ENCODE results near the gene GAK.

The GAK gene

DNA sequence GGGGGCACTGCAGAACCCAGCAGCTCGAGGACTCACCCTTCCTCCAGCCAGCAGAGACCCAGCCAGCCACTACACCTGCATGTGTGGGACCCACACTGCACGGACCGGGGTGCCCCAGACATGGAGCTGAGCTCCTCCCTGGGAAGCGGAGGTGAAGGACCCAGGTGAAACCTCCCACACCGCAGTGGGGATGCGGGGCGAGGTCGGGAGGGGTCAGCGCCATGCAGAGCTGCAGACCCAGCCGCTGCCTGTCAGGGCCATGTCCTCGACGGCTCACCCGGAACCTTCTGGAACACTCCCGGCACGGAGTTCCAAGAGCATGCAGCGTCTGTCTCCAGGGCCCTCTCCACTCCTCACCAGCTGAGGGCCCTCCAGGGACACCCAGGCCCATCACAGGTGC is 42.6 kb downstream of the GAK start:
- no peak for TF ChIP-seq POLR2AphosphoS5 (IDR thresholded peaks at IDR 0.05; ENCODE audit: low read depth, low read length)
- no peak for TF ChIP-seq FOXP2 (optimal IDR thresholded peaks at IDR 0.05; ENCODE audit: borderline replicate concordance, extremely low read depth, extremely low read length, insufficient read depth)
- no peak for TF ChIP-seq SIN3A (IDR thresholded peaks at IDR 0.05; ENCODE audit: borderline replicate concordance, insufficient read depth, low read length)
- TF ChIP-seq TAF1 (IDR thresholded peaks at IDR 0.05; ENCODE audit: borderline replicate concordance, insufficient read depth, low read length), result no peak
- TF ChIP-seq, protein P1, sequence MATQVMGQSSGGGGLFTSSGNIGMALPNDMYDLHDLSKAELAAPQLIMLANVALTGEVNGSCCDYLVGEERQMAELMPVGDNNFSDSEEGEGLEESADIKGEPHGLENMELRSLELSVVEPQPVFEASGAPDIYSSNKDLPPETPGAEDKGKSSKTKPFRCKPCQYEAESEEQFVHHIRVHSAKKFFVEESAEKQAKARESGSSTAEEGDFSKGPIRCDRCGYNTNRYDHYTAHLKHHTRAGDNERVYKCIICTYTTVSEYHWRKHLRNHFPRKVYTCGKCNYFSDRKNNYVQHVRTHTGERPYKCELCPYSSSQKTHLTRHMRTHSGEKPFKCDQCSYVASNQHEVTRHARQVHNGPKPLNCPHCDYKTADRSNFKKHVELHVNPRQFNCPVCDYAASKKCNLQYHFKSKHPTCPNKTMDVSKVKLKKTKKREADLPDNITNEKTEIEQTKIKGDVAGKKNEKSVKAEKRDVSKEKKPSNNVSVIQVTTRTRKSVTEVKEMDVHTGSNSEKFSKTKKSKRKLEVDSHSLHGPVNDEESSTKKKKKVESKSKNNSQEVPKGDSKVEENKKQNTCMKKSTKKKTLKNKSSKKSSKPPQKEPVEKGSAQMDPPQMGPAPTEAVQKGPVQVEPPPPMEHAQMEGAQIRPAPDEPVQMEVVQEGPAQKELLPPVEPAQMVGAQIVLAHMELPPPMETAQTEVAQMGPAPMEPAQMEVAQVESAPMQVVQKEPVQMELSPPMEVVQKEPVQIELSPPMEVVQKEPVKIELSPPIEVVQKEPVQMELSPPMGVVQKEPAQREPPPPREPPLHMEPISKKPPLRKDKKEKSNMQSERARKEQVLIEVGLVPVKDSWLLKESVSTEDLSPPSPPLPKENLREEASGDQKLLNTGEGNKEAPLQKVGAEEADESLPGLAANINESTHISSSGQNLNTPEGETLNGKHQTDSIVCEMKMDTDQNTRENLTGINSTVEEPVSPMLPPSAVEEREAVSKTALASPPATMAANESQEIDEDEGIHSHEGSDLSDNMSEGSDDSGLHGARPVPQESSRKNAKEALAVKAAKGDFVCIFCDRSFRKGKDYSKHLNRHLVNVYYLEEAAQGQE (IDR thresholded peaks at IDR 0.05; ENCODE audit: insufficient read depth in 1 of 2, low read depth in 2 of 2, low read length in 2 of 2), result no peak

DNA sequence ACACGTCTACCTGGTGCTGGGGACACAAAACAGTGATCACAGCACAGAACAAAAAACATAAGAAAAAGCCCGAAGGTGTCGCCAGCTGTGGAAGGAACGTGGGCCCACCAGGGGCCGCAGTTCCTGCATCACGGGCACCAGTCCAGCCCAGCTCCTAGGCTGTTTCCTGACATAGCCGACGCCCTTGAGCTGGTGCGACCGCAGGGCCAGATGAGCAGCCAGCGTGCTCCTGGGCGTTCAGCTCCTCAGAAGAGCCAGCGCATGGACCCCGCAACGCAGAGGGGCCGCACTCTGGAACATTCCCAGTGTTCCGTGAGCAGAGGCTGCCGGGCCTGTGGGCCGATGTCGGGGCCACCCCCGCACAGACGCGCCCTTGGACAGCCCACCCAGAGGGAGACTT is 44.1 kb downstream of the GAK start:
- TF ChIP-seq POLR2AphosphoS5 (IDR thresholded peaks at IDR 0.05; ENCODE audit: low read depth, low read length), result no peak
- no peak for TF ChIP-seq TAF1 (IDR thresholded peaks at IDR 0.05; ENCODE audit: borderline replicate concordance, insufficient read depth, low read length)
- no peak for TF ChIP-seq FOXP2 (optimal IDR thresholded peaks at IDR 0.05; ENCODE audit: borderline replicate concordance, extremely low read depth, extremely low read length, insufficient read depth)
- no peak for TF ChIP-seq SIN3A (IDR thresholded peaks at IDR 0.05; ENCODE audit: borderline replicate concordance, insufficient read depth, low read length)
- TF ChIP-seq, protein P1 (IDR thresholded peaks at IDR 0.05; ENCODE audit: insufficient read depth in 1 of 2, low read depth in 2 of 2, low read length in 2 of 2), result no peak

DNA sequence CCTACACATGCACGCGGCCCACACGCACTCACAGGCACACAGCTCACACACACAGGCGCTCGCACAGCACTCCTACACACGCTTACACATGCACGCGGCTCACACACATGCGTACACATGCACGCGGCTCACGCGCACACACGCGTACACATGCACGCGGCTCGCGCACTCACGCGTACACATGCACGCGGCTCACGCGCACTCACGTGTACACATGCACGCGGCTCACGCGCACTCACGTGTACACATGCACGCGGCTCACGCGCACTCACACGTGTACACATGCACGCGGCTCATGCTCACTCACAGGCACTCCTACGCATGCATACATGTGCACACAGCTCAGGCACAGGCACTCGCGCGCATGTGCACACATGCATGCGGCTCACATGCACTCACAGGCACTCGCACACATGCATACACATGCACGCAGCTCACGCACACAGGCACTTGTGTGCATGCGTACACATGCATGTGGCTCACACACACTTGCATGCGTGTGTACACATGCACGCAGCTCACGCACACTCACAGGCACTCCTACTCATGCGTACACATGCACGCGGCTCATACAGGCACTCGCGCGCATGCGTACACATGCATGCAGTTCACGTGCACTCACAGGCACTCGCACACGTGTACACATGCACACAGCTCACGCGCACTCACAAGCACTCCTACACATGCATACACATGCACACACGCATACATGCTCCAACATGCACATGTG is 44.9 kb downstream of the GAK start:
- no peak for TF ChIP-seq SIN3A (IDR thresholded peaks at IDR 0.05; ENCODE audit: borderline replicate concordance, insufficient read depth, low read length)

DNA sequence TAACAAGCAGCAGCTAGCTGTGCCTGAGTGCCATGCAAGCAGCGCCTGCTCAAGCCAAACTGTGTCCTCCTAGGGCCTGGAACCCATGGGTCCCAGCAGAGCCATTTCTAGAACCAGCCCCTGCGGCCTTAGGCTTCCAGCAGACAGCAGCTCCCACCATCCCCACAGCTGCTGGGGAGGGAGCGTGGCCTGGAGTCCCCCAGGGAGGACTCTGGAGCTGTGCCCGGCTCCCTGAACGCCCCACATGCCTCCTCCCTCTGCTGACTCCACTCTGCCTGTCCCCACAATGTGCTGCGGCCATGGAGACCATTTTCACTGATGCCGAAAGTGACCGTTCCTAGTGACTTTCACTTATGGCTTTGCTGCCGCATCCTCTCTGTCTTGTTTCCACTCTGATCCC is 45.9 kb downstream of the GAK start:
- TF ChIP-seq SIN3A (IDR thresholded peaks at IDR 0.05; ENCODE audit: borderline replicate concordance, insufficient read depth, low read length) (no peak), FOXP2 (optimal IDR thresholded peaks at IDR 0.05; ENCODE audit: borderline replicate concordance, extremely low read depth, extremely low read length, insufficient read depth) (no peak), POLR2AphosphoS5 (IDR thresholded peaks at IDR 0.05; ENCODE audit: low read depth, low read length) (no peak), TAF1 (IDR thresholded peaks at IDR 0.05; ENCODE audit: borderline replicate concordance, insufficient read depth, low read length) (no peak)
- TF ChIP-seq, protein P1 (IDR thresholded peaks at IDR 0.05; ENCODE audit: insufficient read depth in 1 of 2, low read depth in 2 of 2, low read length in 2 of 2), result no peak

DNA sequence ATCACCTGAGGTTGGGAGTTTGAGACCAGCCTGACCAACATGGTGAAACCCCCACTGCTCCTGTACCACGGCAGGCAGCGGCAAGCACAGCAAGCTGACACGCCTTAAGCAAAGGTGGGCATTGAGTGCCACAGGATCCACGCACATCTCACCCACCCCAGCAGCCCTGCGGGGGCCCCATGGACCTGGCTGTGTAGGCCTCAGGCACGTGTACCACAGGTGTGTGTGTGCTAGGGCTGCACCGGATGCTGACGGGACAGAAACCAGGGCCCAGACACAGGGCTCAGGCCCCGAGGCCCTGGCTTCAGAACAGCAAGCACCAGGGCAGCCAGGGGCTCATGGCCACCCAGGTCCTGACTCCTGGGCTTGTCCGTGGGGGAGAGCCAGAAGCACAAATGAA is 46.8 kb downstream of the GAK start:
- TF ChIP-seq, protein P1 (IDR thresholded peaks at IDR 0.05; ENCODE audit: insufficient read depth in 1 of 2, low read depth in 2 of 2, low read length in 2 of 2), result no peak
- TF ChIP-seq SIN3A (IDR thresholded peaks at IDR 0.05; ENCODE audit: borderline replicate concordance, insufficient read depth, low read length) (no peak), FOXP2 (optimal IDR thresholded peaks at IDR 0.05; ENCODE audit: borderline replicate concordance, extremely low read depth, extremely low read length, insufficient read depth) (no peak), POLR2AphosphoS5 (IDR thresholded peaks at IDR 0.05; ENCODE audit: low read depth, low read length) (no peak), TAF1 (IDR thresholded peaks at IDR 0.05; ENCODE audit: borderline replicate concordance, insufficient read depth, low read length) (no peak)
